Subcutaneous adipose tissue (tissue), 4 donors: Measurements from ENCODE around the gene CCDC78. TPM values are rescaled to one million over a fixed set of nuclear protein-coding genes. Genes with fewer than 3 reads are reported as not detected.

ENCODE experiments used
- CTCF ChIP-seq: fragments of 450-650 bp; IDR thresholded peaks from one replicate; pipeline ENCODE4 v1.5.1; 2016; ENCODE audit warnings: low read depth, mild to moderate bottlenecking, control low read depth, antibody characterized with exemption, moderate library complexity
- total RNA-seq, 4 donors: library from RNA; depleted of rRNA; stranded (reverse); fragments of >200 nt; gene quantifications; one replicate each; pipeline ENCODE4 v1.1.0, GENCODE V29; 2016

The CCDC78 gene
- total RNA-seq, 4 donors from 2014 or later: 0.44 to 2.5 (median 1.5) TPM; not detected in 1

- no peak for TF ChIP-seq CTCF
Measured at GRCh38 chr16:714558-715476, 11.4 kb downstream of the CCDC78 start, which contains the start of gene METRN. Gene METRN, plus strand, starts transcription at chr16:715118. Its CDS starts 172 bp downstream, at chr16:715290.

- no peak for TF ChIP-seq CTCF
Measured at GRCh38 chr16:714079-714478, 12.2 kb downstream of the CCDC78 start.

- no peak for TF ChIP-seq CTCF
Measured at GRCh38 chr16:711548-712320, 14.5 kb downstream of the CCDC78 start.

GRCh38 chr16:711084-711483, 15.2 kb downstream of the CCDC78 start:
- TF ChIP-seq CTCF: no peak

- TF ChIP-seq CTCF: no peak
Measured at GRCh38 chr16:710500-711075, 15.7 kb downstream of the CCDC78 start.

- TF ChIP-seq CTCF: no peak
Measured at GRCh38 chr16:709566-710499, 16.4 kb downstream of the CCDC78 start.
